HEK293T (cell line): ENCODE measurements around the gene TNFRSF18.

Experiments
- BHLHE40 ChIP-seq: fragments of 450-650 bp; IDR thresholded peaks from 2 replicates; pipeline ENCODE4 v1.6.1; 2016; ENCODE audit warnings: mild to moderate bottlenecking, moderate library complexity, borderline replicate concordance
- FOXA1 ChIP-seq: fragments of 450-650 bp; IDR thresholded peaks from 2 replicates; pipeline ENCODE4 v1.6.1; 2016; ENCODE audit warnings: mild to moderate bottlenecking
- FOXK2 ChIP-seq: fragments of 450-650 bp; IDR thresholded peaks from 2 replicates; pipeline ENCODE4 v1.6.1; 2016; ENCODE audit warnings: mild to moderate bottlenecking
- HDGF ChIP-seq: fragments of 450-650 bp; IDR thresholded peaks from 2 replicates; pipeline ENCODE4 v1.6.1; 2017; ENCODE audit warnings: antibody characterized with exemption, borderline replicate concordance
- SP1 ChIP-seq: fragments of 450-650 bp; IDR thresholded peaks from 2 replicates; pipeline ENCODE4 v1.6.1; 2017
- SUZ12 ChIP-seq: fragments of 450-650 bp; IDR thresholded peaks from 2 replicates; pipeline ENCODE4 v1.6.1; 2016; ENCODE audit warnings: mild to moderate bottlenecking
- ZNF384 ChIP-seq: fragments of 450-650 bp; IDR thresholded peaks from 2 replicates; pipeline ENCODE4 v1.6.1; 2016

DNA sequence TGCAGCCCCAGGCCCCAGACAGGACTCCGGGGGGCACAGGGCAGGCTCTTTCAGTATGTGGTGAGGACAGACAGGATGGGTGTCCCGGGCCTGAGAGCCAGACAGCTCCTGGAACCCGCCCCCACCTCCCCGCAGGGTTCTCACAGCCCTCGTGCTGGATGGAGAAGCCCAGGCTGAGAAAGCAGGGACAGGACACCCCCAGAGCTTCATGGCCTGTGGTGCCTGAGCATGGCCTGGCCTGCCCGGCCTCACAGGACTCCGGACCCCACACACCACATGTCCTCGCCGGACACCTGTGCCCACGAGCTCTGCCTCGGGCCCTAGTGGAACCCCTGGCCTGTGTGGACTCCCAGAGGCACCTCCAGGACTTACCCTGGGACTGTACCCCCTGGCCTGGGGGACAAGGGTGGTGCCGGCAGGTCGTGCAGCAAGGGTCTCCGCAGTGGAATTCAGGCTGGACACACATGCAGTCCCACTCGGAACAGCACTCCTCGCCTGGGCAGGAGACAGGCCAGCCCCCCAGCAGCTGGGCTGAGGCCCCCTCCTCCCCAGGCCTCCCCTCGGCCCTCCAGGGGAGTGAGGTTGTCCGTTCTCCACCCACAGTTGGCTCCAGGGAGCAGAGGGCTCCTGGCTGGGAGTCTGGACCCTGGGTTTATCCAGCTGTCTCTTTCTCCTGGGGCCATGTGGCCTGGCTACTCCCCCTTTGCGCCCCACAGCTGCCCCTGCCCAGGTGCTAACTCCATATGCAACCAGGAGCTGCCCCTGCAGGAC, 1.2 kb downstream of the TNFRSF18 start:
- TF ChIP-seq SUZ12 (no peak), FOXK2 (no peak), SP1 (no peak), BHLHE40 (no peak), FOXA1 (no peak), ZNF384 (no peak), HDGF (no peak)
